ENCODE measurements around the gene NCKAP1. TPM values are rescaled to one million over a fixed set of nuclear protein-coding genes. Genes with fewer than 3 reads are reported as not detected.

NCKAP1 gene
- total RNA-seq, 6 donors from 2014 or later, result 34.2 to 129 (median 83.9) TPM

DNA sequence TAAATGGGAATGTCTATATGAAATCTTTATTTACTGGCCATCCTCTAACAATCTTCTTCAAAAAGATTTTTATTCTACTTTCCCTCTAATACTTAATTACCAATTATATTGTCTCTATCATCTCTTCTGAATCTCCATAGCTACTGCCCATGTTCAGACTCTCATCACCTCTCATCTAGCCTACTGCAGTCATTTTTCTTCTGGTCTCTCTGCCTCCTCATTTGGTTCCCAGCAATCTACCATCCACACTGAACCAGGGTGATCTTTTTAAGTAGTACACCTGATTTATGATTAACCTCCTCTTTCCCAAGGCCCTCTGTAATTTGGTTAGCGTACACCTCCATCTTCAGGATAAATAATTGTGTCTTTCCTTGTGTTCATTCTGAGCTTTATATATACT, 57.6 kb downstream of the NCKAP1 start:
- Histone ChIP-seq H3K27ac (no peak overlapping the region), H3K36me3 (peaks cover 0 to 79% (median 12%) of the 10 kb centered on the region in 4 donors), H3K4me1 (no peaks in the 10 kb centered on the region), H3K9me3 (no peaks in the 10 kb centered on the region), H3K4me3 (no peak overlapping the region), H3K27me3 (no peaks in the 10 kb centered on the region)
- 94 to 97% methylated on average over 1 of the region's 1 CpG for WGBS, 2 donors
- DNase-seq (no peak), ATAC-seq (ENCODE audit: low FRiP score in 2 of 2) (no peak)
- no peak for TF ChIP-seq POLR2A (IDR thresholded peaks at IDR 0.05)
- TF ChIP-seq POLR2AphosphoS5 (IDR thresholded peaks at IDR 0.05), result no peak
- TF ChIP-seq, protein P1, sequence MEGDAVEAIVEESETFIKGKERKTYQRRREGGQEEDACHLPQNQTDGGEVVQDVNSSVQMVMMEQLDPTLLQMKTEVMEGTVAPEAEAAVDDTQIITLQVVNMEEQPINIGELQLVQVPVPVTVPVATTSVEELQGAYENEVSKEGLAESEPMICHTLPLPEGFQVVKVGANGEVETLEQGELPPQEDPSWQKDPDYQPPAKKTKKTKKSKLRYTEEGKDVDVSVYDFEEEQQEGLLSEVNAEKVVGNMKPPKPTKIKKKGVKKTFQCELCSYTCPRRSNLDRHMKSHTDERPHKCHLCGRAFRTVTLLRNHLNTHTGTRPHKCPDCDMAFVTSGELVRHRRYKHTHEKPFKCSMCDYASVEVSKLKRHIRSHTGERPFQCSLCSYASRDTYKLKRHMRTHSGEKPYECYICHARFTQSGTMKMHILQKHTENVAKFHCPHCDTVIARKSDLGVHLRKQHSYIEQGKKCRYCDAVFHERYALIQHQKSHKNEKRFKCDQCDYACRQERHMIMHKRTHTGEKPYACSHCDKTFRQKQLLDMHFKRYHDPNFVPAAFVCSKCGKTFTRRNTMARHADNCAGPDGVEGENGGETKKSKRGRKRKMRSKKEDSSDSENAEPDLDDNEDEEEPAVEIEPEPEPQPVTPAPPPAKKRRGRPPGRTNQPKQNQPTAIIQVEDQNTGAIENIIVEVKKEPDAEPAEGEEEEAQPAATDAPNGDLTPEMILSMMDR (IDR thresholded peaks at IDR 0.05), result no peak
- no peak for TF ChIP-seq EP300 (IDR thresholded peaks at IDR 0.05)

DNA sequence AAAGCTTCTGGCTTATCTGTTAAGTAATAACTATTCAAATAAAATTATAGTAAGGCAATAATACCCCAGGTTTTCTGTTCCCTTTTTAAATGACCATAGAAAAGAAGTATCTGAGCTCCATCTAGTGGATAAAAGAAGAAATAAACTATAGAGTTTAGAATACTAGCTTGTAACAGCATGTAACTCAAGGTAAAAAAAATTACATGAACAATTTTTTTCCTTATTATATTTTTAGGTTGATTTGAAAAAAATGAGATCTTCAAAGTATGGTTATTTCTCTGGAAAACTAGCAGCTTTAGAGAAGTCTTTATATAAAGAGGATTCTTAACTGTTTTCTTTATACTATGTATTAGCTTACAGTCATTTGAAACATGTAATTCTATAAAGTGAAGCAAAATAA, 58.1 kb downstream of the NCKAP1 start:
- Histone ChIP-seq H3K27ac (no peak overlapping the region), H3K9me3 (no peaks in the 10 kb centered on the region), H3K27me3 (no peaks in the 10 kb centered on the region), H3K4me1 (no peaks in the 10 kb centered on the region), H3K4me3 (no peak overlapping the region), H3K36me3 (peaks cover 0 to 76% (median 13%) of the 10 kb centered on the region in 4 donors)
- TF ChIP-seq, protein P1 (IDR thresholded peaks at IDR 0.05), result peak in 5 of 6 experiments; percentile 18 to 46 (median 24)
- TF ChIP-seq POLR2A (IDR thresholded peaks at IDR 0.05), result no peak
- DNase-seq (no peak), ATAC-seq (ENCODE audit: low FRiP score in 2 of 2) (peak in 1 of 2 donors; percentile 67)

- H3K4me3 ChIP-seq, result no peak overlapping the region
- no peak for TF ChIP-seq EP300 (IDR thresholded peaks at IDR 0.05)
- TF ChIP-seq POLR2A (IDR thresholded peaks at IDR 0.05), result no peak
- TF ChIP-seq, protein P1 (IDR thresholded peaks at IDR 0.05), result no peak
- TF ChIP-seq POLR2AphosphoS5 (IDR thresholded peaks at IDR 0.05), result no peak
- H3K27me3 ChIP-seq, result no peaks in the 10 kb centered on the region
- no peak overlapping the region for H3K27ac ChIP-seq
- WGBS, 2 donors, result 89 to 92% methylated on average over 1 of the region's 1 CpG
- H3K4me1 ChIP-seq, result no peaks in the 10 kb centered on the region
- H3K9me3 ChIP-seq, result no peaks in the 10 kb centered on the region
- no peak for DNase-seq
- H3K36me3 ChIP-seq, result peaks cover 0 to 70% (median 5%) of the 10 kb centered on the region in 4 donors
- no peak for ATAC-seq (ENCODE audit: low FRiP score in 2 of 2)
Measured at GRCh38 chr2:182977463-182977862, 60.8 kb downstream of the NCKAP1 start.

DNA sequence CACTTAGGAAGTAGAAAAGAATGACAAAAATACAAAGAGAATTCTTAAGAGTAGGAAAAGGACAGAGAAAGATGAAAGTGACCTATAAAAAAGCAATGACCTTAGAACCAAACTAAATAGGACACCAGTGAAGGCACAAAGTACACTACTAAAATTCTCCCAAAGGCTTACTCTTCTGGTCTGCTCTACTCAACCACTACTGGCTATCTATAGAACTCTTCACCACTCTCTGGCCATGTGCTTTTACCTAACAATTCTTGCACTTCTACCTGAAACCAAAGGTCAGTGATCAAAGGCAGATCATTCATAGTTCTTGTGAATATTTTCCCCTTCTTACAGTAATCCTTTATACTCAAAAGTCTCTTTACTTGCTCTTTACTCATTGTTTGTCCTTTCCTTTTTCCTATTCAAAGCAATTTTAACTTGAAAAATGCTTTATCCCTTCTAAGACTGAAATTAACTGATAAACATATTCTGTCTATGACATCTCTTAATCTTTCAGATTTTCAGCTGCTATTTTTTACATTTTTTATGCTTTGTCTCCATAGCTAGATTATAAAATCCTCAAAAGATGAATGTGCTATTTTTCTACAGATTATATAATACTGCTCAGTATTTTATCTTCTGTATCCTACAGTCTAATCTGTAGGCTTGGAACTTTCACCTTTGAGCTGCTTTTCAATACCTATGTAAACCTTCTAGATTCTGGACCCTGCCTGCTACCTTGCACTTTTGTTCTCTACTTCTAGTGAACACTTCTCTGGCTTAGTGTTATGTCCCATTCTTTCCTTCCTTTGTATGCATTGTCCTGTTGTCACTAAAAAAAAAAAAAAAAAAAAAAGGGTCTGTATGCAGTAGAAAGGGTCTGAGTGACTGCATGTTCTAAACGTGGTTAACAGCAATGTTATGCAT, 64.6 kb downstream of the NCKAP1 start:
- Histone ChIP-seq H3K27me3 (no peaks in the 10 kb centered on the region), H3K9me3 (no peaks in the 10 kb centered on the region), H3K4me1 (no peaks in the 10 kb centered on the region), H3K27ac (no peak overlapping the region), H3K36me3 (peaks cover 0 to 48% (median 6%) of the 10 kb centered on the region in 4 donors), H3K4me3 (no peak overlapping the region)
- TF ChIP-seq, protein P1 (IDR thresholded peaks at IDR 0.05), result no peak
- TF ChIP-seq POLR2A (IDR thresholded peaks at IDR 0.05) (no peak), EP300 (IDR thresholded peaks at IDR 0.05) (no peak), POLR2AphosphoS5 (IDR thresholded peaks at IDR 0.05) (no peak)
- WGBS, 2 donors, result 34 to 46% methylated on average over 1 of the region's 1 CpG
- DNase-seq (no peak), ATAC-seq (ENCODE audit: low FRiP score in 2 of 2) (no peak)
